Measurements from ENCODE around the gene LBHD2.

GRCh38 chr14:103045371-103045869, 38.6 kb upstream of the LBHD2 start:
- TF ChIP-seq, protein P1, sequence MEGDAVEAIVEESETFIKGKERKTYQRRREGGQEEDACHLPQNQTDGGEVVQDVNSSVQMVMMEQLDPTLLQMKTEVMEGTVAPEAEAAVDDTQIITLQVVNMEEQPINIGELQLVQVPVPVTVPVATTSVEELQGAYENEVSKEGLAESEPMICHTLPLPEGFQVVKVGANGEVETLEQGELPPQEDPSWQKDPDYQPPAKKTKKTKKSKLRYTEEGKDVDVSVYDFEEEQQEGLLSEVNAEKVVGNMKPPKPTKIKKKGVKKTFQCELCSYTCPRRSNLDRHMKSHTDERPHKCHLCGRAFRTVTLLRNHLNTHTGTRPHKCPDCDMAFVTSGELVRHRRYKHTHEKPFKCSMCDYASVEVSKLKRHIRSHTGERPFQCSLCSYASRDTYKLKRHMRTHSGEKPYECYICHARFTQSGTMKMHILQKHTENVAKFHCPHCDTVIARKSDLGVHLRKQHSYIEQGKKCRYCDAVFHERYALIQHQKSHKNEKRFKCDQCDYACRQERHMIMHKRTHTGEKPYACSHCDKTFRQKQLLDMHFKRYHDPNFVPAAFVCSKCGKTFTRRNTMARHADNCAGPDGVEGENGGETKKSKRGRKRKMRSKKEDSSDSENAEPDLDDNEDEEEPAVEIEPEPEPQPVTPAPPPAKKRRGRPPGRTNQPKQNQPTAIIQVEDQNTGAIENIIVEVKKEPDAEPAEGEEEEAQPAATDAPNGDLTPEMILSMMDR (IDR thresholded peaks at IDR 0.05) = no peak
- TF ChIP-seq POLR2A (IDR thresholded peaks at IDR 0.05) = no peak
